Measurements from ENCODE around the gene FOXJ3. TPM values are rescaled to one million over a fixed set of nuclear protein-coding genes. Genes with fewer than 3 reads are reported as not detected.

The FOXJ3 gene
- 14.2 and 16.6 TPM in 2 replicates for total RNA-seq

DNA sequence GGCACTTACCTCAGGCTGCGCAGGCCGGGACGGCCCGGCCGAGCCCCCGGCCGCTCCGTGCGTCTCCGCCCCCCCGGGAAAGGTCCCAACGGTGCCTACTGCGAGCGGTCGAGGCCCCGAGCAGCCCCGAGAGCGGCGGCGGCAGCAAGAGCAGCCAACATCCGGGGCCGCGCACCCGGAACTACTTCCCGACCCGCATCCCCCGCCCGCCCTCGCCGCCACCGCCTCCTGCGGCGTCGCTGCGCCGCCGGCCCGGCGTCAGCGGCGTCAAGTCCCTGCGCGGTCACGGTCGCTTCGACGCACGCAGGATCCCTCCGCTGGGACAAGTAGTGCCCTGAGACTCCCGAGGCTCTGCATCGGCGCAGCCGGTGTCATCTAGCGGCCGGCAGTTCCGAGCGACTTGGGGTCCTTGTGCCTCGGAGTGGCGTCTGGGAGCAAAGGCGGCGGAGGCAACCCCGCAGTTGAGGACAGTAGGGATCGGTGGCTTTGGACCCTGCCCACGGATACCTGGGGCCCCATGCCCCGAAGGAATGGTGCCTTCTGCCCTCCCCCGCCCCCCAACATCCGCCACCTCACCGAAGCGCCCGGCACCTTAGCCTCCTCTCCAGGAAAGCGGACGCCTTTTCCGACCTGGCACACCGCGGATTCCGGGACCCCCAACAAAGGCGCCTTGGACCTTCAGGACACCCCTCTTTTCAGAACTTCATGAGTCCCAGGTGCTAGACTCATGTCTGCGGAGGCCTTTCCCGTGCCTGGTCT lies at the start of gene FOXJ3:
Gene FOXJ3, minus strand, starts transcription at position 186 of the 759 bp plus-strand sequence. CDS start 24,142 bp downstream, outside the sequence.

GRCh38 chr1:42380586-42381279 lies 45.7 kb upstream of the FOXJ3 start, which contains the start of gene RIMKLA:
TSS of gene RIMKLA (plus strand) at chr1:42380792. CDS start at chr1:42380935, 143 bp downstream.

GRCh38 chr1:42164551-42165420 lies 170.2 kb downstream of the FOXJ3 start, which contains the start of gene GUCA2A:
TSS of gene GUCA2A (minus strand) at chr1:42164745. CDS start at chr1:42164712, 33 bp downstream.

GRCh38 chr1:42152907-42153600 lies 182.0 kb downstream of the FOXJ3 start, which contains the start of gene GUCA2B:
TSS of gene GUCA2B (plus strand) at chr1:42153410. CDS start at chr1:42153451, 41 bp downstream.

Other genes starting within 250 kb of the FOXJ3 start
- gene GUCA2B, start 181.8 kb downstream of the FOXJ3 start, total RNA-seq: not detected in 2 replicates
- gene GUCA2A, start 170.5 kb downstream of the FOXJ3 start, total RNA-seq: not detected in 2 replicates
- gene RIMKLA, start 45.6 kb upstream of the FOXJ3 start, total RNA-seq: under 0.01 and 0.16 TPM in 2 replicates
- 0.16 and 1.9 TPM in 2 replicates for gene ZMYND12, start 120.8 kb upstream of the FOXJ3 start, total RNA-seq
- gene PPCS, start 121.3 kb upstream of the FOXJ3 start, total RNA-seq: 80.3 and 135 TPM in 2 replicates
- gene CCDC30, start 128.1 kb upstream of the FOXJ3 start, total RNA-seq: 0.49 and 2.4 TPM in 2 replicates